ENCODE results near the gene ZNF169. TPM values are rescaled to one million over a fixed set of nuclear protein-coding genes. Genes with fewer than 3 reads are reported as not detected.

Gene ZNF169
- total RNA-seq, 6 experiments from 2014 or later: 1.1 to 2.2 (median 1.4) TPM

Other genes starting within 250 kb of the ZNF169 start
- 1 to 10 TPM in 5 of 6 experiments, under 1 TPM in 1; 0.86 to 3.3 (median 1.8) TPM for gene PTPDC1, start 174.8 kb upstream of the ZNF169 start, total RNA-seq
- under 1 TPM in 1 of 6 experiments, not detected in 5; 0.12 TPM for gene NUTM2F, start 69.3 kb downstream of the ZNF169 start, total RNA-seq

All from right lobe of liver (tissue), 5 donors.